Fibroblast of villous mesenchyme (primary cell): ENCODE data around the gene IFT57. TPM values are rescaled to one million over a fixed set of nuclear protein-coding genes. Genes with fewer than 3 reads are reported as not detected.

Experiments used
- DNase-seq: peaks from one replicate; pipeline ENCODE4 v3.0.0-alpha.2; 2010; ENCODE audit warnings: low read depth
- H3K4me3 ChIP-seq: 2 replicates; pipeline ENCODE4 v1.5.1; 2011; ENCODE audit warnings: low read depth, mild to moderate bottlenecking, low read length
- CTCF ChIP-seq: IDR thresholded peaks from 2 replicates; pipeline ENCODE4 v1.5.1; 2012; ENCODE audit warnings: low read depth, mild to moderate bottlenecking, low read length; ENCODE audit not compliant: insufficient read depth
- total RNA-seq: library from RNA; depleted of rRNA; stranded (reverse); fragments of >200 nt; gene quantifications from 2 replicates; pipeline ENCODE4 v1.2.3, GENCODE V29; 2012

The IFT57 gene
- total RNA-seq, 1 donor: 81.2 TPM

DNA sequence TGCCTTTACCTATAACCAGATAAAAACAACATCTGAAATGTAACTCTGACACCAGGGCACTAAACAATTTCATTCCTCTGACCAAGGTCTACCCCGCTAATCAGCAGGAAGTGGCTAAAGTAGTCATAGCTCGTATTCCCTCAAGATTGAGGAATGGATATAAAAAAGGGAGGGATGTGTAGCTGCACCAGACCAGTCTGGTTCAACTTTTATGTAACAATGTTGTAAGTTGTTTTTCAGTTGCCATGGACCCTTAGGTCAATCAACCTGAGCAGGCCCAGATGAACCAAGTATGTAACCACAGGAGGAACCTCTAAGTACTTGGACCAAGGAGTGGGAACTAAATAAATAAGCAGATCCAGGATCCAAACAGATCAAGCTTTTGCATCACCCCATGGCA is 28.4 kb upstream of the IFT57 start:
- no peak for DNase-seq
- H3K4me3 ChIP-seq: no peak overlapping the region
- TF ChIP-seq CTCF: no peak

- TF ChIP-seq CTCF: no peak
- no peak overlapping the region for H3K4me3 ChIP-seq
- no peak for DNase-seq
Observed at GRCh38 chr3:108243243-108243642, 21.0 kb upstream of the IFT57 start.

DNA sequence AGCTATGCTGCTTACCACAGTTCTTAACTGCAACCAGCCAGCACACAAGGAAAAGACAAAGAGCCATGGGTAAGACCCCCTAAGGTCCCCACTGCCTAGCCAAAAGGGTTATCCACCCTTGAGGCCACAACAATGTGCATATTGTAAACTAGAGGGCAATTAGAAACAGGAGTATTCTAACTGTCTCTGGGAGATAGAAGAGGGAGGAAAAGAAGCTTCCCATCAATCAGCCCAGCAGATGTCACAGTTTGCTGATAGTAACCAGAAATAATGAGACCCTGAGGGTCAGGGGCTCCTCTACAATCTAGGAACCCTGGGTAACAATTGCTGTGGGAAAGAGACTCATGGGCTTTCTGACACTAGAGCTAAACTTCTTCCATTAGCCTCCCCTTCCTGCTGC is 20.6 kb upstream of the IFT57 start:
- TF ChIP-seq CTCF: no peak
- no peak for DNase-seq
- no peak overlapping the region for H3K4me3 ChIP-seq

- no peak overlapping the region for H3K4me3 ChIP-seq
- DNase-seq: no peak
- no peak for TF ChIP-seq CTCF
Observed at GRCh38 chr3:108241721-108242120, 19.5 kb upstream of the IFT57 start.

DNA sequence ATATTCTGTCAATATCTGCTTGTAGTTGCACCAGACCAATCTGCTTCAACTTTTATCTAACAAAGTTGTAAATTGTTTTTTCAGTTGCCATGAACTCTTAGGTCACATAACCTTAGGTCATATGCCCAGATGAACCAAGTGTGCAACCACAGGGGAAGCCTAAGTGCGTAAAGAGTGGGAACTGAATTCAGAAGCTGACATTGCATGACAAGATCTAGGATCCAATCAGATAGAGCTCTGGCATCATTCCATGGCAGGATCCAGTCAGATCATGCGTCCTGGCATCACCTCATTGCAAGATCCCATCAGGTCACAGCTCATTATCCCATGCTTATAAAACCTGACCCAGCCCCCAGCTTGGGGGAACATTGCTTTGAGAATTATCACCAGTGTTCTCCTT is 18.9 kb upstream of the IFT57 start:
- H3K4me3 ChIP-seq: no peak overlapping the region
- no peak for TF ChIP-seq CTCF
- DNase-seq: no peak

DNA sequence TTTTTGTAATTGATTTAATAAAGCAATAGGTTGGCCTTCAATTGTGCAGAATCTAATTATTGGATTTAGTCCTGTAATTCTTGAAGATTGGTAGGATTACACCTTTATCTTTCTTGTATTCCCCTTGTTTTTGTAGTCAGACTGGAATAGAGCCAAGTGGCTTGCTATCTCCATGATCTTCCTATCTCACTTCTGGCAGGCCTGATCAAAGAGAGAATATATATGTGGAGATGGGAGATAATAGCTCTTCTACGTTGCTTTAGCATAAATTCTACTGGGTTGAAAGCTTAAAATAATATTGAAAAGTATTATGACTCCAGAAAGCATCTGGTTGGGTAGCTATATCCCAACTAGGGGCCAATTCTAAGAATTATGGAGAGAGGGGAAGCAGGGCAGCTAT is 16.9 kb upstream of the IFT57 start:
- DNase-seq: no peak
- no peak for TF ChIP-seq CTCF
- H3K4me3 ChIP-seq: no peak overlapping the region

- H3K4me3 ChIP-seq: no peak overlapping the region
- DNase-seq: no peak
- TF ChIP-seq CTCF: no peak
Observed at GRCh38 chr3:108235290-108235689, 13.1 kb upstream of the IFT57 start.
